GM12865 (cell line): Measurements from ENCODE around the gene CASK.

ENCODE experiments used
- DNase-seq: peaks from one replicate; pipeline ENCODE4 v3.0.0; 2010; ENCODE audit warnings: low read depth
- H3K4me3 ChIP-seq: 2 replicates; pipeline ENCODE4 v1.5.1; 2011; ENCODE audit warnings: mild to moderate bottlenecking, low read depth, low read length, control low read depth
- TF ChIP-seq, protein P1 (sequence below): IDR thresholded peaks from 2 replicates; pipeline ENCODE4 v1.5.1; 2011; ENCODE audit warnings: low read length, control low read depth, low read depth, inconsistent platforms; ENCODE audit not compliant: insufficient read depth; ENCODE audit errors: missing control alignments

CASK gene

GRCh38 chrX:41541386-41541785 lies 382.0 kb downstream of the CASK start:
- DNase-seq = no peak
- TF ChIP-seq, protein P1, sequence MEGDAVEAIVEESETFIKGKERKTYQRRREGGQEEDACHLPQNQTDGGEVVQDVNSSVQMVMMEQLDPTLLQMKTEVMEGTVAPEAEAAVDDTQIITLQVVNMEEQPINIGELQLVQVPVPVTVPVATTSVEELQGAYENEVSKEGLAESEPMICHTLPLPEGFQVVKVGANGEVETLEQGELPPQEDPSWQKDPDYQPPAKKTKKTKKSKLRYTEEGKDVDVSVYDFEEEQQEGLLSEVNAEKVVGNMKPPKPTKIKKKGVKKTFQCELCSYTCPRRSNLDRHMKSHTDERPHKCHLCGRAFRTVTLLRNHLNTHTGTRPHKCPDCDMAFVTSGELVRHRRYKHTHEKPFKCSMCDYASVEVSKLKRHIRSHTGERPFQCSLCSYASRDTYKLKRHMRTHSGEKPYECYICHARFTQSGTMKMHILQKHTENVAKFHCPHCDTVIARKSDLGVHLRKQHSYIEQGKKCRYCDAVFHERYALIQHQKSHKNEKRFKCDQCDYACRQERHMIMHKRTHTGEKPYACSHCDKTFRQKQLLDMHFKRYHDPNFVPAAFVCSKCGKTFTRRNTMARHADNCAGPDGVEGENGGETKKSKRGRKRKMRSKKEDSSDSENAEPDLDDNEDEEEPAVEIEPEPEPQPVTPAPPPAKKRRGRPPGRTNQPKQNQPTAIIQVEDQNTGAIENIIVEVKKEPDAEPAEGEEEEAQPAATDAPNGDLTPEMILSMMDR = no peak

DNA sequence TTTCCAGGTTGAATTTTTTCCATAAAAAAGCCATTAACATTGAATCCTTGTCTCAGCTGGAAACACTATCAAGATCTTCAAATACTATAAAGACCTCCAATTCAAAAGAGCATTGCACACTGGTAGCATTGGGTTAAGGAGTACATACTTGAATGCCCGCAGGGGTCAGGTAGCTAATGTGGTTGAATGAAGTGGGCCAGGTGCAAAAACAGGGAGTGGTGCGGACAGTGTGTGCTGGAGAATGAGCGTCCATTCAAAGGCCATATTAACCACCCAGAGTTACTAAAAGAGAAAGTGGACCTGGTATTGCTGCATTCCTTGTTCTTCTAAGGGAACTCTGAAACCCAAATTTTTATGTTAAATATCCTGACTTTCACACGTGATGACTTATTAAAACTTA lies 384.6 kb downstream of the CASK start:
- no peak overlapping the region for H3K4me3 ChIP-seq
- DNase-seq = no peak
- TF ChIP-seq, protein P1 = no peak

More at GRCh38 chrX:41541386-41541785, 382.0 kb downstream of the CASK start:
- H3K4me3 ChIP-seq = no peak overlapping the region

GRCh38 chrX:41530085-41530484 lies 393.3 kb downstream of the CASK start:
- DNase-seq = no peak
- H3K4me3 ChIP-seq = no peak overlapping the region
- TF ChIP-seq, protein P1 = no peak

DNA sequence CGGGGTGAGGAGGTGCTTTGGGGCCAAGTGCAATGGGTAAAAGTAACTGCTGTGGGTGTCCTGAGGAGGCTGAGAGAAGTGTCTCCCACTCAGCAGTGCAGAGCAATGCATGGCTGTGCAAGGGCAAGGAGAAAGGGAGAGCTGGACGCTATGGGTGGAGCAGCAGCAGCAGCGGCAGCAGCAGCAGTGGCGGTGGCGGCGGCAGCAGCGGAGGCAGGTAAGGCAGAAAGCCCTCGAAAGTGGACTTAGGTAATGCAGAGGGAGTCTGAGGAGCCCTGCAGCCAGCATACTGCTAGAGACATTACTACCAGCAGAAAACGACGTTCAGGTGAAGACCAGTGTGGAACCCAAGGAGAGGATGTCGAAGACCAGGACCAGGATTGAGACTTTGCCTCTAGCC lies 394.1 kb downstream of the CASK start:
- TF ChIP-seq, protein P1 = no peak
- DNase-seq = no peak
- H3K4me3 ChIP-seq = no peak overlapping the region

DNA sequence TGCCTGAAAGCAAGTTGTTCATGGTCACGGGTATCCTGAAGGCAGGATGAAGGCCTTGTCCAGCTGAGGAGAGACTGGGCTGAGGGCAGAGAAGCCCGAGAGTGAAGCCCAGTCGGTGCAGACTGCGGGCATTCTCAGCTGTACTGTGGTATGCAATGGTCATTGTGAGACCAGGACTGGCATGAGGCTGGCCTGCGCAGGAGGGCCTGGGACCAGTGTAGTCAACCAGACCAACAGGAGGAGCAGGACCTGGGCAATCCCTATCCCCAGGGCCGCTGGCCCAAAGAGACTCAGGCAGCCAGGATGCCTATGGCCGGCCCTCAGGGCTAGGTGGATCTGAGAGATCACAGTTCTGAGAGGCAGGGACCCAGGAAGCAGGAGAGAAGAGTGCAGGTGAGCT lies 394.6 kb downstream of the CASK start:
- no peak overlapping the region for H3K4me3 ChIP-seq
- no peak for DNase-seq
- TF ChIP-seq, protein P1 = no peak

GRCh38 chrX:41526925-41527324 lies 396.4 kb downstream of the CASK start:
- DNase-seq = peak; percentile 18
- TF ChIP-seq, protein P1 = no peak
- H3K4me3 ChIP-seq = no peak overlapping the region

- TF ChIP-seq, protein P1 = no peak
- no peak overlapping the region for H3K4me3 ChIP-seq
- no peak for DNase-seq
These were observed 397.1 kb downstream of the CASK start for GRCh38 chrX:41526271-41526670.
